GM10266 (cell line): Measurements from ENCODE around the gene NAB2.

ENCODE experiments used
- DNase-seq: peaks from one replicate; pipeline ENCODE4 v3.0.0; 2012; ENCODE audit errors: extremely low spot score
- TF ChIP-seq, protein P1 (sequence below): IDR thresholded peaks from 2 replicates; pipeline ENCODE4 v1.5.1; 2012; ENCODE audit warnings: mild to moderate bottlenecking, low read depth; ENCODE audit not compliant: control insufficient read depth, insufficient read depth; ENCODE audit errors: missing control alignments

Gene NAB2

GRCh38 chr12:57143454-57143853 lies 54.5 kb downstream of the NAB2 start:
- no peak for DNase-seq
- TF ChIP-seq, protein P1, sequence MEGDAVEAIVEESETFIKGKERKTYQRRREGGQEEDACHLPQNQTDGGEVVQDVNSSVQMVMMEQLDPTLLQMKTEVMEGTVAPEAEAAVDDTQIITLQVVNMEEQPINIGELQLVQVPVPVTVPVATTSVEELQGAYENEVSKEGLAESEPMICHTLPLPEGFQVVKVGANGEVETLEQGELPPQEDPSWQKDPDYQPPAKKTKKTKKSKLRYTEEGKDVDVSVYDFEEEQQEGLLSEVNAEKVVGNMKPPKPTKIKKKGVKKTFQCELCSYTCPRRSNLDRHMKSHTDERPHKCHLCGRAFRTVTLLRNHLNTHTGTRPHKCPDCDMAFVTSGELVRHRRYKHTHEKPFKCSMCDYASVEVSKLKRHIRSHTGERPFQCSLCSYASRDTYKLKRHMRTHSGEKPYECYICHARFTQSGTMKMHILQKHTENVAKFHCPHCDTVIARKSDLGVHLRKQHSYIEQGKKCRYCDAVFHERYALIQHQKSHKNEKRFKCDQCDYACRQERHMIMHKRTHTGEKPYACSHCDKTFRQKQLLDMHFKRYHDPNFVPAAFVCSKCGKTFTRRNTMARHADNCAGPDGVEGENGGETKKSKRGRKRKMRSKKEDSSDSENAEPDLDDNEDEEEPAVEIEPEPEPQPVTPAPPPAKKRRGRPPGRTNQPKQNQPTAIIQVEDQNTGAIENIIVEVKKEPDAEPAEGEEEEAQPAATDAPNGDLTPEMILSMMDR = no peak
